ENCODE results near the gene ACTN4.

Gene ACTN4

GRCh38 chr19:38714354-38714778 is 66.9 kb downstream of the ACTN4 start:
- H3K4me1 ChIP-seq (ENCODE audit: control insufficient read depth, insufficient read depth, low read length) = no peaks in the 10 kb centered on the region
- no peak overlapping the region for H3K4me3 ChIP-seq (ENCODE audit: low read depth, low read length)
- H3K9me3 ChIP-seq (ENCODE audit: control insufficient read depth, insufficient read depth, low read length) = no peaks in the 10 kb centered on the region
- no peak overlapping the region for H3K27ac ChIP-seq (ENCODE audit: low read depth, low read length)
- H3K27me3 ChIP-seq (ENCODE audit: control insufficient read depth, insufficient read depth, low read length) = no peaks in the 10 kb centered on the region
- peaks cover 95% of the 10 kb centered on the region for H3K36me3 ChIP-seq (ENCODE audit: control insufficient read depth, insufficient read depth, low read length)
- no peak overlapping the region for H3K9ac ChIP-seq (ENCODE audit: low read depth, low read length)

GRCh38 chr19:38715555-38715954 is 68.1 kb downstream of the ACTN4 start:
- Histone ChIP-seq H3K9me3 (ENCODE audit: control insufficient read depth, insufficient read depth, low read length) (no peaks in the 10 kb centered on the region), H3K9ac (ENCODE audit: low read depth, low read length) (no peak overlapping the region), H3K36me3 (ENCODE audit: control insufficient read depth, insufficient read depth, low read length) (peaks cover 95% of the 10 kb centered on the region), H3K4me1 (ENCODE audit: control insufficient read depth, insufficient read depth, low read length) (no peaks in the 10 kb centered on the region), H3K27ac (ENCODE audit: low read depth, low read length) (no peak overlapping the region), H3K27me3 (ENCODE audit: control insufficient read depth, insufficient read depth, low read length) (no peaks in the 10 kb centered on the region), H3K4me3 (ENCODE audit: low read depth, low read length) (no peak overlapping the region)

GRCh38 chr19:38717051-38717450 is 69.6 kb downstream of the ACTN4 start:
- H3K9ac ChIP-seq (ENCODE audit: low read depth, low read length) = no peak overlapping the region
- no peaks in the 10 kb centered on the region for H3K9me3 ChIP-seq (ENCODE audit: control insufficient read depth, insufficient read depth, low read length)
- no peaks in the 10 kb centered on the region for H3K4me1 ChIP-seq (ENCODE audit: control insufficient read depth, insufficient read depth, low read length)
- peaks cover 95% of the 10 kb centered on the region for H3K36me3 ChIP-seq (ENCODE audit: control insufficient read depth, insufficient read depth, low read length)
- H3K27me3 ChIP-seq (ENCODE audit: control insufficient read depth, insufficient read depth, low read length) = no peaks in the 10 kb centered on the region
- no peak overlapping the region for H3K4me3 ChIP-seq (ENCODE audit: low read depth, low read length)
- H3K27ac ChIP-seq (ENCODE audit: low read depth, low read length) = no peak overlapping the region

- H3K4me3 ChIP-seq (ENCODE audit: low read depth, low read length) = no peak overlapping the region
- no peaks in the 10 kb centered on the region for H3K27me3 ChIP-seq (ENCODE audit: control insufficient read depth, insufficient read depth, low read length)
- H3K27ac ChIP-seq (ENCODE audit: low read depth, low read length) = no peak overlapping the region
- no peaks in the 10 kb centered on the region for H3K4me1 ChIP-seq (ENCODE audit: control insufficient read depth, insufficient read depth, low read length)
- no peaks in the 10 kb centered on the region for H3K9me3 ChIP-seq (ENCODE audit: control insufficient read depth, insufficient read depth, low read length)
- peaks cover 95% of the 10 kb centered on the region for H3K36me3 ChIP-seq (ENCODE audit: control insufficient read depth, insufficient read depth, low read length)
- H3K9ac ChIP-seq (ENCODE audit: low read depth, low read length) = no peak overlapping the region
Measured at GRCh38 chr19:38717855-38718254, 70.4 kb downstream of the ACTN4 start.

- Histone ChIP-seq H3K9ac (ENCODE audit: low read depth, low read length) (no peak overlapping the region; the same call in 1 of the 2 replicates), H3K27ac (ENCODE audit: low read depth, low read length) (no peak overlapping the region), H3K27me3 (ENCODE audit: control insufficient read depth, insufficient read depth, low read length) (no peaks in the 10 kb centered on the region), H3K36me3 (ENCODE audit: control insufficient read depth, insufficient read depth, low read length) (peaks cover 96% of the 10 kb centered on the region), H3K9me3 (ENCODE audit: control insufficient read depth, insufficient read depth, low read length) (no peaks in the 10 kb centered on the region), H3K4me1 (ENCODE audit: control insufficient read depth, insufficient read depth, low read length) (no peaks in the 10 kb centered on the region), H3K4me3 (ENCODE audit: low read depth, low read length) (no peak overlapping the region)
Measured at GRCh38 chr19:38718747-38719543, 71.5 kb downstream of the ACTN4 start.

- no peak overlapping the region for H3K4me3 ChIP-seq (ENCODE audit: low read depth, low read length)
- no peak overlapping the region for H3K9ac ChIP-seq (ENCODE audit: low read depth, low read length)
Measured at GRCh38 chr19:38719761-38720558, 72.5 kb downstream of the ACTN4 start.

GRCh38 chr19:38720559-38721236 is 73.2 kb downstream of the ACTN4 start:
- no peaks in the 10 kb centered on the region for H3K9me3 ChIP-seq (ENCODE audit: control insufficient read depth, insufficient read depth, low read length)
- H3K27me3 ChIP-seq (ENCODE audit: control insufficient read depth, insufficient read depth, low read length) = no peaks in the 10 kb centered on the region
- peaks cover 99% of the 10 kb centered on the region for H3K36me3 ChIP-seq (ENCODE audit: control insufficient read depth, insufficient read depth, low read length)

More at GRCh38 chr19:38719761-38720558, 72.5 kb downstream of the ACTN4 start:
- Histone ChIP-seq H3K9me3 (ENCODE audit: control insufficient read depth, insufficient read depth, low read length) (no peaks in the 10 kb centered on the region), H3K27ac (ENCODE audit: low read depth, low read length) (no peak overlapping the region), H3K4me1 (ENCODE audit: control insufficient read depth, insufficient read depth, low read length) (no peaks in the 10 kb centered on the region), H3K27me3 (ENCODE audit: control insufficient read depth, insufficient read depth, low read length) (no peaks in the 10 kb centered on the region), H3K36me3 (ENCODE audit: control insufficient read depth, insufficient read depth, low read length) (peaks cover 96% of the 10 kb centered on the region)

GRCh38 chr19:38721496-38721895 is 74.0 kb downstream of the ACTN4 start:
- H3K36me3 ChIP-seq (ENCODE audit: control insufficient read depth, insufficient read depth, low read length) = peaks cover 100% of the 10 kb centered on the region
- H3K9me3 ChIP-seq (ENCODE audit: control insufficient read depth, insufficient read depth, low read length) = no peaks in the 10 kb centered on the region
- H3K27ac ChIP-seq (ENCODE audit: low read depth, low read length) = no peak overlapping the region
- no peak overlapping the region for H3K9ac ChIP-seq (ENCODE audit: low read depth, low read length)
- no peaks in the 10 kb centered on the region for H3K27me3 ChIP-seq (ENCODE audit: control insufficient read depth, insufficient read depth, low read length)
- H3K4me1 ChIP-seq (ENCODE audit: control insufficient read depth, insufficient read depth, low read length) = no peaks in the 10 kb centered on the region
- H3K4me3 ChIP-seq (ENCODE audit: low read depth, low read length) = no peak overlapping the region

More at GRCh38 chr19:38720559-38721236, 73.2 kb downstream of the ACTN4 start:
- Histone ChIP-seq H3K9ac (ENCODE audit: low read depth, low read length) (no peak overlapping the region), H3K4me3 (ENCODE audit: low read depth, low read length) (no peak overlapping the region), H3K4me1 (ENCODE audit: control insufficient read depth, insufficient read depth, low read length) (no peaks in the 10 kb centered on the region), H3K27ac (ENCODE audit: low read depth, low read length) (no peak overlapping the region)

GRCh38 chr19:38721979-38722773 is 74.7 kb downstream of the ACTN4 start:
- Histone ChIP-seq H3K4me3 (ENCODE audit: low read depth, low read length) (no peak overlapping the region), H3K9ac (ENCODE audit: low read depth, low read length) (no peak overlapping the region), H3K9me3 (ENCODE audit: control insufficient read depth, insufficient read depth, low read length) (no peaks in the 10 kb centered on the region), H3K4me1 (ENCODE audit: control insufficient read depth, insufficient read depth, low read length) (no peaks in the 10 kb centered on the region), H3K27me3 (ENCODE audit: control insufficient read depth, insufficient read depth, low read length) (no peaks in the 10 kb centered on the region), H3K36me3 (ENCODE audit: control insufficient read depth, insufficient read depth, low read length) (peaks cover 100% of the 10 kb centered on the region), H3K27ac (ENCODE audit: low read depth, low read length) (no peak overlapping the region)

GRCh38 chr19:38722947-38723605 is 75.6 kb downstream of the ACTN4 start:
- Histone ChIP-seq H3K27ac (ENCODE audit: low read depth, low read length) (no peak overlapping the region), H3K9ac (ENCODE audit: low read depth, low read length) (no peak overlapping the region), H3K36me3 (ENCODE audit: control insufficient read depth, insufficient read depth, low read length) (peaks cover 100% of the 10 kb centered on the region), H3K4me3 (ENCODE audit: low read depth, low read length) (no peak overlapping the region), H3K9me3 (ENCODE audit: control insufficient read depth, insufficient read depth, low read length) (no peaks in the 10 kb centered on the region), H3K4me1 (ENCODE audit: control insufficient read depth, insufficient read depth, low read length) (no peaks in the 10 kb centered on the region), H3K27me3 (ENCODE audit: control insufficient read depth, insufficient read depth, low read length) (no peaks in the 10 kb centered on the region)
